ENCODE results near the gene ARHGAP24.

The ARHGAP24 gene

GRCh38 chr4:85570388-85570787, 95.4 kb downstream of the ARHGAP24 start:
- DNase-seq (ENCODE audit: extremely low read depth, low read depth), result no peak
- no peak for TF ChIP-seq CTCF (IDR thresholded peaks at IDR 0.05; ENCODE audit: low read depth, low read length)

GRCh38 chr4:85571008-85571407, 96.1 kb downstream of the ARHGAP24 start:
- no peak for TF ChIP-seq CTCF (IDR thresholded peaks at IDR 0.05; ENCODE audit: low read depth, low read length)
- no peak for DNase-seq (ENCODE audit: extremely low read depth, low read depth)

- no peak for DNase-seq (ENCODE audit: extremely low read depth, low read depth)
- no peak for TF ChIP-seq CTCF (IDR thresholded peaks at IDR 0.05; ENCODE audit: low read depth, low read length)
Observed at GRCh38 chr4:85573270-85573669, 98.3 kb downstream of the ARHGAP24 start.

GRCh38 chr4:85577307-85577706, 102.4 kb downstream of the ARHGAP24 start:
- TF ChIP-seq CTCF (IDR thresholded peaks at IDR 0.05; ENCODE audit: low read depth, low read length), result no peak
- DNase-seq (ENCODE audit: extremely low read depth, low read depth), result no peak

GRCh38 chr4:85579942-85580341, 105.0 kb downstream of the ARHGAP24 start:
- no peak for DNase-seq (ENCODE audit: extremely low read depth, low read depth)
- no peak for TF ChIP-seq CTCF (IDR thresholded peaks at IDR 0.05; ENCODE audit: low read depth, low read length)

- no peak for TF ChIP-seq CTCF (IDR thresholded peaks at IDR 0.05; ENCODE audit: low read depth, low read length)
- no peak for DNase-seq (ENCODE audit: extremely low read depth, low read depth)
Observed at GRCh38 chr4:85580489-85580888, 105.5 kb downstream of the ARHGAP24 start.

- TF ChIP-seq CTCF (IDR thresholded peaks at IDR 0.05; ENCODE audit: low read depth, low read length), result no peak
- no peak for DNase-seq (ENCODE audit: extremely low read depth, low read depth)
Observed at GRCh38 chr4:85587952-85588351, 113.0 kb downstream of the ARHGAP24 start.
